Measurements from ENCODE around the gene ZC3H12A.
A peak's percentile ranks its signal among the peaks of the same experiment; 100 is the strongest.
"Not testable (repeated sequence)": the region's sequence is repeated elsewhere in the genome, so short reads cannot be mapped to it uniquely, and the experiment has no call there.

Gene ZC3H12A

DNA sequence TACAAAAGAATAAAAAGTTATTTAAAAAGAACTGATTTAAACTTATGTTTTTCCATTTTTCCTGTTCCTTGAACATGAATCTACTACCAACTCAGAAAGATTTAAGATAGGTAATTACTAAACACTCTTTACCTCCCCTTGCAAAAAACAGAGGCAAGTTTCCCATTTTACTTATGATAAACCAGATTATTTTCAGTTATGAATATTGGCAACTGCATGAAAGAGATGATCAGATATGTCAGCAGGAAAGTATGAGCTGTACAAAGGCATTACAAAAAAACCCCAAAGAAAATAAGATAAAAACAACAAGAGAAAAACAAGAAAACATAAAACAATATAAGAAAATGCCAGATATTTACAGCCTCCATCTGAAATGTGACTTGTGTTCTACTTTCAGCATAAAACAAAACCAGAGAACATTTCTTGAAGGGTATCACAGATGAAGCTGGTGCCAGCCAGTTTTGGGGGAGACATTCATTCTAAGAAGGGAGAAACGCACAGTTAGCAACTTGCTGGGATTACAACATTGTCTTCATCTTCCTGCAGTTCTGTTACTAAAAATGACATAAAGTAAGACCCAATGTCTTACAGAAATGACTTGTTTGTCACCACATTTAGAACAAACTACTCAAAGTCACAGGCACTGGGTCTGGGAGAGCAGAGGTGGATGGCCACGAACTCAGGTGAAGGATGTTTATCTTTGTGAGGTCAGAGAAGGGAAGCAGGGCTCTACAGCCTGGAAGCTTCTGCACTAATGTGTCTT is 19.1 kb downstream of the ZC3H12A start:
- DNase-seq (ENCODE audit: low read depth, low spot score) = no peak
- no peak overlapping the region for H3K27ac ChIP-seq

DNA sequence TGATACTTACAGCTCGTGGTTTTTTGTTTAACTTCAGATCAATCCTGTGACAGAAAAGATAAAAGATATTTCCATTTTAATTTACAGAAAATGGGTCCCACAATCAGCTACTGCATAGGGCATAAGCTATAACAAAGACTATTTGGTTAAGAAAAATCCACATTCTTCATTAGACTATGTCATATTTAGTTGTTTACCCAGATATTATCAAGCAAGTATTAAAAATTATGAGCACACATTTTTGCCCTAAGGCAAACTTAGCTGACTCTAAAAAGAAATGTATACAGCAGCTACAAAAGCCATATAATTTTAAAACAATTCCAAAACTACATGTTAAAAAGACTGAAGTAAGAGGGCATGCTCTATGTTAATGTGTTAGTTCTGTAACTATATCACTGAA is 21.5 kb downstream of the ZC3H12A start:
- H3K27ac ChIP-seq = no peak overlapping the region
- DNase-seq (ENCODE audit: low read depth, low spot score) = no peak

DNA sequence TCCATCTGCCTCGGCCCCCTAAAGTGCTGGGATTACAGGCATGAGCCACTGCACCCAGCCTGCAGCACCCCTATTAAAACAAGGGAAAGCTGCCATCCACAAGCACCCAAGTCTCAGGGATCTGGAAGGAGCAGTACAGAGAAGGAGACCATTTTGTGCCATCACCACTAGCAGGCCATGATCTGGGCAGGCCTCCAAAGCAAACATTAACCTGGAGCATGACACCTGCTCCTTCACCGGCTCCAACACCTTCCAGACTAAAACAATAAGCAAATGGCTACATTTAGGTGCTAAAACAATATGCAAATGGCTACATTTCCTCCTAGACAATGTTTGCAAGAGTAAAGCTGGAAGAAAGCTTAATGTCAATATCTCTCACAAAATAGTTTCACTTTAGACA is 23.5 kb downstream of the ZC3H12A start:
- DNase-seq (ENCODE audit: low read depth, low spot score) = no peak
- no peak overlapping the region for H3K27ac ChIP-seq

DNA sequence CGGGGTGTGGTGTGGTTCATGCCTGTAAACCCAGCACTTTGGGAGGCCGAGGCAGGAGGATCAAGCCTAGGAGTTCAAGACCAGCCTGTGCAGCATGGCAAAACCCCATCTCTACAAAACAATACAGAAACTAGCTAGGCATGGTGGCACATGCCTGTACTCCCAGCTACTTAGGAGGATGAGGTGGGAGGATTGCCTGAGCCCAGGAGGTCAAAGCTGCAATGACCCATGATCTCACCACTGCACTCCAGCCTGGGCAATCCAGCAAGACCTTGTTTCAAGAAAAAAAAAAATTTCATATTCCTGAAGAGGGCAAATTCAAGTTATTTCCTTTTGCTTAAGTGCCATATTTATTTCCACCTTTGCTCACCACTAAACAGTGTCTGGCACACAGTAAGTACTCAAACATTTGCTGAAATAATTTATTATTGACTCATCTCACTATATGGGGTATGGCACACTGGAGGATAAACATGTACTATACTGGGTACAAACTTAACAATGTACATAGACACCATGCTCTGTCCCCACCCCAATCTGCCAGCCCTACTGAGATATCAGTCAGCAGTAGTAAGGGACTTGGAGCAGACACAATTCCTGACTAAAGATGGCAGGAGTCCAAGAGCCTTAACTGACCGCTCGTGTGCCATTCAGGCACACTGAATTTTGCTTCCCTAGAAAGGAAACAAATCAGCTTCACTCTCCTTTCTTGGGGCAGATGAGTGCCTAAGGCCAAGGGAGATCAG is 24.7 kb downstream of the ZC3H12A start:
- no peak for DNase-seq (ENCODE audit: low read depth, low spot score)
- peak overlapping the region; percentile 69 for H3K27ac ChIP-seq

DNA sequence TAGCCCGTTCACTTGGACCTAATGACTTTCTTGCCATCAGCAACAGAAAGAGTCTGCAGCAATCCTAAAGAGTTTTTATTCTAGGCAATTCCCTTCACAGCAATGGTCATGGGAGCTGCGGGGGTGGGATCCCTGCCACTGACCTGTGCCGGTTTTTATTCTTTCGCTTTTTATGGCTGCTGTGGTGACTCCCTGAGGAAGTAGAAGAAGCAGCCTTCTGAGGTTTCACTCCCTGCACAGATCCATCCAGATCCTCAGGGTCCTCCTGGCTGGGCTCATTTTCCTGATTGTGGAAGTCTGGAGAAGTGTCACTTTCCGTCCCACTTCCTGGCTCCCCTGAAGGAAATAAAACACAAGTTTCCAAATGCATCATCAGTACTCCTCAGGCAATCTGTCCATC is 27.3 kb downstream of the ZC3H12A start:
- no peak overlapping the region for H3K27ac ChIP-seq
- DNase-seq (ENCODE audit: low read depth, low spot score) = no peak

DNA sequence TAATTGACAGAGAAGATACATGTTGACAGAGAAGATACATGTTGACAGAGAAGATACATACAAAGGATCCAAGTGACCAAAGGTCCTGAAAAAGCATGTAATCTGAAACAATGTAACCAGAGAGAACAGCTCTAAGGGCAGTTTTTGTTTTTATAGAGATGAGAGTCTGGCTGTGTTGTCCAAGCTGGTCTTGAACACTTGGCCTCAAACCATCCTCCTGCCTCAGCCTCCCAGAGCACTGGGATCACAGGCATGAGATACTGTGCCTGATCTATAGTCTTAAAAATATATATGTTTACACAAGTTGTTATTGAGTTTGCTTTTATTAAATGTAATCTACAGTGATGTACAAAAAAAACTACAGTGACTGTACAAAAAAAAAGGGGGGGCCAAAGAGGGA is 27.7 kb downstream of the ZC3H12A start:
- DNase-seq (ENCODE audit: low read depth, low spot score) = no peak
- H3K27ac ChIP-seq = no peak overlapping the region

DNA sequence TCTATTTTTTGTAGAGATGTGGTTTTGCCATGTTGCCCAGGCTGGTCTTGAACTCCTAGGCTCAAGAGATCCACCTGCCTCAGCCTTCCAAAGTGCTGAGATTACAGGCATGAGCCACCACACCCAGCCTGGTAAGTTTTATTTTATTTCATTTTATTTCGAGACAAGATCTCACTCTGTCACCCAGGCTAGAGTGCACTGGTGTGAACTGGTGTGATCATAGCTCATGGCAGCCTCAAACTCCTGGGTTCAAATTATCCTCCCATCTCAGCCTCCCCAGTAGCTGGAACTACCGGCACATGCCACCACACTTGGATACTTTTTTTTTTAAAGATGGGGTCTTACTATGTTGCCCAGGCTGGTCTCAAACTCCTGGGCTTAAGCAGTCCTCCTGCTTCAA is 28.4 kb downstream of the ZC3H12A start:
- DNase-seq (ENCODE audit: low read depth, low spot score); H3K27ac ChIP-seq: not testable (repeated sequence)

DNA sequence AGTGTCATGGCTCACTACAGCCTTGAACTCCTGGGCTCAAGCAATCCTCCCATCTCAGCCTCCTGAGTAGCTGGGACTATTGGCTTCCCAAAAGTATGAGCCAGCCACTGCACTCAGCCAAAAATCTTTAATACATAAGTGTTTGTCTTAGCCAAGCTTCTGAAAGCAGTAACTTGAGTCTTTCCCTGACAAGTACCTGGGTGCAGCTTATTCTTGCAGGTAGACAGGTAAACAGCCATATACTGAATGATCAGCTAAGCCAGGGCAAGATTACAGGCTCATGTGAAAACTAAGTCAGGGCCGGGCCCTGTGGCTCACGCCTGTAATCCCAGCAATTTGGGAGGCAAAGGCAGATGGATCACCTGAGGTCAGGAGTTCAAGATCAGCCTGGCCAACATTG is 32.4 kb downstream of the ZC3H12A start:
- no peak overlapping the region for H3K27ac ChIP-seq
- DNase-seq (ENCODE audit: low read depth, low spot score) = no peak

DNA sequence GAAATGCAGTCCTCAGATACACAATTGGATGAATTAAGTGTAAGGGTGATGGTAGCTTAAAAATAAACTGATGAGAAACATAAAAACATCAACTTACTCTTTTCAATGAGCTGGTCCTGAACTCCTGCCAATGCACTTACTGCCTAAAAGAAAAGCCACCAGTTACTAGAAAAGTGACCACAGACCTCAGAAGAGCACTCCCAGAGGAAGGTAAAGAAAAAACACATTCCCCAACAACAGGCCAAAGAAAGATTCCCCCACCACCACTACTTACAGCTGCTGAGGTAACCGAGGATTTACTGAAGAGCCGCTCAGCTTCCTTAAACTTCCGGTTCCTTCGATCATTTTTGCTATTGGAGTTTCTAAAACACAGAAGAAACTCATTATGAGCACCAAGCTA is 34.8 kb downstream of the ZC3H12A start:
- no peak overlapping the region for H3K27ac ChIP-seq
- DNase-seq (ENCODE audit: low read depth, low spot score) = no peak

DNA sequence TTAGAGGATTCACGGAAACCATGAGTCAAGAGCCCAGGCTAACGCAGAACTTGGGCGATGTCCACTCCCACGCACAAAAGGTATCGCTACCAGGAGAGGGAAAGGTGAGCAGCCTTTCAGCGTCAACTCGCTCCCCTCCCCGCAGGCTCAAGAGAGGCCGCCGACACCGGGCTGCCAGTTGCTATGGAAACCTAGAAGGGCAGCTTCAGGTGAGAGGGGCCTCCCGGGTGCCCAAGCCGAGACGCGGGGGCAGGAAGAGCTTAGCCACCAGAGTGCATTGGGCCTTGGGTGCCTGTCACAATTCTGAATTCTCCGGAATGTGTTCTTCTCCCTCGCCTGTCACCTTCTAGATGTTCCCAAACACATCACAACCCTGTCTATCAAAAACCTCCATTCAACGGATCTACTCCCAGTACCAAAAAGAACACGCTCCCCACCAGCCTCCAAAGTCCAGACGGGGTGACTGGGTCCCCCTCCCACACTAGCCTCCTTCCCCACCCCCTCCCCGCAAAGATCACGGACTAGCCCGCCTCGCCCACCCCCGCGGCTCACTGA is 39.5 kb downstream of the ZC3H12A start:
- H3K27ac ChIP-seq = peak overlapping the region; percentile 85
- no peak for DNase-seq (ENCODE audit: low read depth, low spot score)

DNA sequence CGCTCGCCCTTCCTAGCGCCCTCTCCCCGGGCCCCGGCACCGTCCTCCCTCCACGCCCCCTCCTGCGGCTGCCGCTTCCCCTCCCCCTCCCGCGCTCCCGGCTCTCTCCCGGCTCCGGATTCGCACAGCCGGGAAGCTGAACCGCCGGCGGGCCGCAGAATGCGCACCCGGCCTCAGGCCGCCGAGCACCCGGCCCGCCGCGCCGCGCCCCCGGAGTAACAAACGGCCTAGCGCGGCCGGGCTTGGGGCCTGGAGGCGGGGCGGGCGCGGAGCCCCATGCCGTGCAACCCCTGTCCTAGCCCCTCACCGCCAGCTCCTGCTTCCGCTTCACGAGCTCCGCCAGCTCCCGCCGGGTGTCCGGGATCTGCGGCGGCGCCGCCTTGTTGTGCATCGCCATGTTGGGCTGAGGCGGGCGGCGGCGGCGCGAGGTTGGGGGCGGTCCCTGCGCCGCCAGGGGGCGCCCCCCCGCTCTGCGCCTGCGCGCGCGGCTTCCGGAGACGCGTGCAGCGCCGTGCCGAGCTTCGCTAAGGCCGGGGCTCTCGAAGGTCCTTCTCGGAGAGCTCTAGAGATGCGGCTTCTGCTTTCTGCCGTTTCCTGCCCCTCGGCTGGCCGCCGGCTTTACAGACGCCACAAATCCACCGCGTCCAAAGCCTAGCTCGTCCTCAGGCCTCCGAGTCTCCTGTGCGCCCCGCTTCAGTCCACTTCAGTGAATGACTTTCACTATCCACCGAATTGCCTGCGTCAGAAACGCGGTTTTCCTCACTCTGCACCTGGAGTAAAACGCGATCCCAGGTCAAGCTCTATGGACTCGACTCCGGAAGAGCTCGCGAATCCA is 40.2 kb downstream of the ZC3H12A start, which contains the start of gene MEAF6:
MEAF6 (minus strand) TSS at position 417 of the 835 bp plus-strand sequence; CDS start at position 397, 20 bp downstream.
- DNase-seq (ENCODE audit: low read depth, low spot score) = no peak
- H3K27ac ChIP-seq = peak within 1 kb of the TSS; percentile 85

DNA sequence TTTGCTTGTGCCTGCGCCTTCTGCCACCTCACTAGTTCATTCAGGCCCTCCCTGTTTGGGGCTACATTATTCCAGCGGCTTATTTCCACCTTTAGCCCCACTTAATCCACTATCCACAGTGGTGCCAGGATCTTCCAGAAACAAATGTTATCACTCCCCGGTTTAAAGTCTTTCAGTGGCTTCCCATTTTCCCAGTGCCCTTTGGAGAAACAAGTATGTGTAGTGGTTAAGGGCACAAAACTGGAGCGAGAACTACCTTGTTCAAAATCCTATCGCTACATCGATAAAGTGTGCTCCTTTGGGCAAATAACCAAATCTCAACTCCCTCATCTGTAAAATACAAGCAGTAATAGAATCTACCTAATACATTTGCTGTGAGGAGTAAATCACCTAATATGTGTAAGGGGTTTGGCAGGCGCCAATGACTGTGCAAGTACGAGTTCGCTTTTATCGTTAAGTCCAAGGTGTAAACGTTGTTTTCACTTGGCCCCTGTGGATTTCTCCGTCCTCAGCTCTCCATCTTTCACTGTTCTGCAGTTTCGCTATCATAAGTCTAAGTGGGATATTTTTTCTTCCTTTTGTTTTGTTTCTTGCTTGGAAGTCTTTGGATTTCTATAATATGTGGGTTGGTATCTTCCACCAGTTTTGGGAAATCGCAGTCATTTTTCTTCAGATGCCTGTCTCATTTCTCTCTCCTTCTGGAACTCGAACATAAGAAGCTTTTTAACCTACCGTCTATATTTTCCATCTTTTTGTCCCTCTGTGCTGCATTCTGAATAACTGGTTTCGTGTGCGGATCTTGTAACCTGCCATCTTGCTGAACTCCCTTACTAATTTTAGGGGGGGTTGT is 41.0 kb downstream of the ZC3H12A start:
- H3K27ac ChIP-seq = peak overlapping the region; percentile 85
- DNase-seq (ENCODE audit: low read depth, low spot score) = no peak

DNA sequence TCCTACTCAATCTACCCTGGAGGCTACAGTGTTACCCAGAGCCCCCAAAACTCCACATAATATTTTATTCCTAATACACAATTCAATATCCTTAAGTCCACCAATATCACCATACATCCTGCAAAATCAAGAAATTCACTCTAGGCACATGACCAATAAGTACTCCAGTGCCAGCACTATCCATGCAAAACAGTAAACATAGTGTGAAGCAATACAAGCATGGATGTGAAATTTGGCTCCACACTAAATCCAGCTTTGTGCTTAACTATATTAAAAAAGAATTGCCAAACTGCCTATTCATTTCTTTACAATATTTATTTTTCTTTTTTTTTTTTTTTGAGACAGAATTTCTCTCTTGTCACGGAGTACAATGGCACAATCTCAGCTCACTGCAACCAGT is 43.2 kb downstream of the ZC3H12A start:
- DNase-seq (ENCODE audit: low read depth, low spot score) = no peak
- H3K27ac ChIP-seq = no peak overlapping the region

DNA sequence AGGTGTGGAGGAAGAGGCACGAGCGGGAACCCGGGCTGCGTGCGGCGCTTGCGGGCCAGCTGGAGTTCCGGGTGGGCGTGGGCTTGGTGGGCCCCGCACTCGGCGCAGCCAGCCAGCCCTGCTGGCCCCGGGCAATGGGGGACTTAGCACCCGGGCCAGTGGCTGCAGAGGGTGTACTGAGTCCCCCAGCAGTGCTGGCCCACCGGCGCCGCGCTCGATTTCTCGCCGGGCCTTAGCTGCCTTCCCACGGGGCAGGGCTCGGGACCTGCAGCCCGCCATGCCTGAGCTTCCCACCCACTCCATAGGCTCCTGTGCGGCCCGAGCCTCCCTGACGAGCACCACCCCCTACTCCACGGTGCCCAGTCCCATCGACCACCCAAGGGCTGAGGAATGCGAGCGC is 43.9 kb downstream of the ZC3H12A start:
- not testable (repeated sequence) for DNase-seq (ENCODE audit: low read depth, low spot score); H3K27ac ChIP-seq

DNA sequence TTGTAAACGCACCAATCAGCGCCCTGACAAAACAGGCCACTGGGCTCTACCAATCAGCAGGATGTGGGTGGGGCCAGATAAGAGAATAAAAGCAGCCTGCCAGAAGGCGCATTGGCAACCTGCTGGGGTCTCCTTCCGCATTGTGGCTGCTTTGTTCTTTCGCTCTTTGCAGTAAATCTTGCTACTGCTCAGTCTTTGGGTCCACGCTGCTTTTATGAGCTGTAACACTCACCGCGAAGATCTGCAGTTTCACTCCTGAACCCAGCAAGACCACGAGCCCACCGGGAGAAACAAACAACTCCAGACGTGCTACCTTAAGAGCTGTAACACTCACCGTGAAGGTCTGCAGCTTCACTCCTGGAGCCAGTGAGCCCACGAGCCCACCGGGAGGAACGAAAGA is 44.5 kb downstream of the ZC3H12A start:
- DNase-seq (ENCODE audit: low read depth, low spot score); H3K27ac ChIP-seq: not testable (repeated sequence)

DNA sequence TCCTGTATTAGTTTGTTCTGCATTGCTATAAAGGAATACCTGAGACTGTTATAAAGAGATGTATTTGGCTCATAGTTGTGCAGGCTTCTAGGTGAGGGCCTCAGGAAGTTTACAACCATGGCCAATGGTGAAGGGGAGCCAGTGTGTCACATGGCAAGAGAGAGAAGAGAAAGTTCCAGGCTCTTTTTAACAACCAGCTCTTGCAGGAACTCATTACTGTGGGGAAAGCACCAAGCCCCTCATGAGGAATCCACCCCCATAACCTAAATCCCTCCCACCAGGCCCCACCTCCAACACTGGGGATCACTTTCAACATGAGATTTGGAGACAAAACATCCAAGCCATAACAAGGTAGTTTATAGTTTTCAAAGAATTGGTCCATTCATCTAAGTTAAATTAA is 45.2 kb downstream of the ZC3H12A start:
- H3K27ac ChIP-seq = no peak overlapping the region
- DNase-seq (ENCODE audit: low read depth, low spot score) = no peak

DNA sequence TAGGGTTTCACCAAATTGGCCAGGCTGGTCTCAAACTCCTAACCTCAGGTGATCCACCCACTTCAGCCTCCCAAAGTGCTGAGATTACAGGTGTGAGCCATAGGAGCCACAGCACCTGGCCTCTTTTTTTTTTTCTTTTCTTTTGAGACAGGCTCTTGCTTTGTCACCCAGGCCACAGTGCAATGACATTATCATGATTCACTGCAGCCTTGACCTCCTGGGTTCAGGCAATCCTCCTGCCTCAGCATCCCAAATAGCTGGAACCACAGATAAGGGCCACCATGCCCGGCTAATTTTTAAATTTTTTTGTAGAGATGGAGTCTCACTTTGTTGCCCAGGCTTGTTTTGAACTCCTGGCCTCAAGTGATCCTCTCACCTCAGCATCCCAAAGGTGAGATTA is 55.5 kb downstream of the ZC3H12A start:
- H3K27ac ChIP-seq; DNase-seq (ENCODE audit: low read depth, low spot score): not testable (repeated sequence)

DNA sequence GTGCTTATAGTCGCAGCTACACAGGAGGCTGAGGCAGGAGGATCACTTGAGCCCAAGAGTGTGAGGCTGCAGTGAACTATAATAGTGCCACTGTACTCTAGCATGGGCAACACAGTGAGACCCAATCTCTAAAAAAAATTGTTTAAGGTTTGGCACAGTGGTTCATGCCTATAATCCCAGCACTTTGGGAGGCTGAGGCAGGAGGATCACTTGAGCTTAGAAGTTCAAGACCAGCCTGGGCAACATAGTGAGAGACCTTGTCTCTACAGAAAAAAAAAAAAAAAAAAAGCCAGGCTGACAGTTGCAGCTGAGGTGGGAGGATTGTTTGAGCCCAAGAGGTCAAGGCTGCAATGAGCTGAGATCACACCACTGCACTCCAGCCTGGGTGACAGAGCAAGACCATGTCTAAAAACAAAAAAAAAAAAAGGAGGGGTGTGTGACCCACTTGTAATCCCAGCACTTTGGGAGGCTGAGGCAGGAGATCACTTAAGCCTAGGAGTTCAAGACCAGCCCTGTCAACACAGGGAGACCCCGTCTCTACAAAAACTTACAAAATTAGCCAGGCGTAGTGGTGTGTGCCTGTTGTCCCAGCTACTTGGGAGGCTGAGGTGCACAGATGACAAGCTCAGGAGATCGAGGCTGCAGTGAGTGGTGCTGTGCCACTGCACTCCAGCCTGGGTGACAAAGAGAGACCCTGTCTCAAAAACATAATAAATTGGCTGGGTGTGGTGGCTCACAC is 58.2 kb downstream of the ZC3H12A start:
- H3K27ac ChIP-seq; DNase-seq (ENCODE audit: low read depth, low spot score): not testable (repeated sequence)
